Stimulated activated CD4-positive, alpha-beta T cell treated with anti-CD3 and anti-CD28 coated beads, Interleukin-1b, Interleukin-23, amount 100 ng/mL, for 48 hours (primary cell): ENCODE measurements around the gene DXO.

Source experiments
- DNase-seq: peaks from one replicate; pipeline ENCODE4 v3.0.0-alpha.2; 2020

DXO gene

GRCh38 chr6:31922942-31923341 is 49.0 kb downstream of the DXO start:
- no peak for DNase-seq

GRCh38 chr6:31920811-31921210 is 51.1 kb downstream of the DXO start:
- no peak for DNase-seq
